ENCODE measurements around the gene CDKAL1.

GRCh38 chr6:20985821-20986220 lies 451.6 kb downstream of the CDKAL1 start:
- TF ChIP-seq CTCF (IDR thresholded peaks at IDR 0.05) (no peak), POLR2A (IDR thresholded peaks at IDR 0.05) (no peak)
